GM23338 (cell line): Measurements from ENCODE around the gene TANGO2. TPM values are rescaled to one million over a fixed set of nuclear protein-coding genes. Genes with fewer than 3 reads are reported as not detected.

ENCODE experiments used
- ATAC-seq: fragments of 200-7000 bp; cut with Tn5 transposase; 3 replicates; pipeline ENCODE4 v1.9.1; 2020
- DNase-seq: peaks from one replicate; pipeline ENCODE4 v3.0.0-alpha.2; 2015; ENCODE audit warnings: low spot score
- H2AFZ ChIP-seq: fragments of 200-600 bp; sonication (generic); 2 replicates; pipeline ENCODE4 v1.8.0; 2016; ENCODE audit warnings: antibody characterized with exemption, mild to moderate bottlenecking, moderate library complexity
- H3F3A ChIP-seq: fragments of 200-600 bp; sonication (generic); replicated peaks from 2 replicates; pipeline ENCODE4 v1.8.0; 2017; ENCODE audit warnings: antibody characterized with exemption, mixed run types, low read depth
- H3K27ac ChIP-seq: fragments of 200-600 bp; sonication (generic); 2 replicates; pipeline ENCODE4 v1.6.1; 2016; ENCODE audit warnings: low read depth
- H3K27me3 ChIP-seq: fragments of 200-600 bp; sonication (generic); 2 replicates; pipeline ENCODE4 v1.8.0; 2016; ENCODE audit warnings: mild to moderate bottlenecking, mixed run types, moderate library complexity; ENCODE audit not compliant: insufficient read depth
- H3K36me3 ChIP-seq: fragments of 200-600 bp; sonication (generic); 2 replicates; pipeline ENCODE4 v1.8.0; 2016; ENCODE audit warnings: mild to moderate bottlenecking; ENCODE audit not compliant: insufficient read depth
- H3K4me1 ChIP-seq: fragments of 200-600 bp; sonication (generic); 2 replicates; pipeline ENCODE4 v1.8.0; 2016; ENCODE audit warnings: mild to moderate bottlenecking, moderate library complexity; ENCODE audit not compliant: insufficient read depth
- H3K4me2 ChIP-seq: fragments of 200-600 bp; sonication (generic); 2 replicates; pipeline ENCODE4 v1.7.1; 2017; ENCODE audit warnings: mixed run types
- H3K4me3 ChIP-seq: fragments of 200-600 bp; sonication (generic); 2 replicates; pipeline ENCODE4 v1.6.1; 2016; ENCODE audit warnings: mixed run types
- H3K79me2 ChIP-seq: fragments of 200-600 bp; sonication (generic); replicated peaks from 2 replicates; pipeline ENCODE4 v1.8.0; 2017; ENCODE audit warnings: mild to moderate bottlenecking; ENCODE audit not compliant: insufficient read depth
- H3K9me2 ChIP-seq: fragments of 200-600 bp; sonication (generic); 2 replicates; pipeline ENCODE4 v1.8.0; 2017; ENCODE audit not compliant: insufficient read depth
- H4K20me1 ChIP-seq: fragments of 200-600 bp; sonication (generic); replicated peaks from 2 replicates; pipeline ENCODE4 v1.8.0; 2017; ENCODE audit warnings: mild to moderate bottlenecking; ENCODE audit not compliant: insufficient read depth
- H3K27ac Mint-ChIP-seq: 2 replicates; pipeline ENCODE4 v1.8.0; 2020; ENCODE audit warnings: inconsistent platforms, mild to moderate bottlenecking, moderate library complexity, mixed read lengths
- H3K27me3 Mint-ChIP-seq: 3 replicates; pipeline ENCODE4 v1.8.0; 2022; ENCODE audit warnings: low read depth, mild to moderate bottlenecking, moderate library complexity, mixed read lengths, inconsistent platforms; ENCODE audit not compliant: insufficient read depth, poor library complexity
- H3K36me3 Mint-ChIP-seq: 3 replicates; pipeline ENCODE4 v1.8.0; 2021; ENCODE audit warnings: low read depth, mild to moderate bottlenecking, inconsistent platforms, moderate library complexity, mixed read lengths
- H3K4me1 Mint-ChIP-seq: 3 replicates; pipeline ENCODE4 v1.8.0; 2020; ENCODE audit warnings: mild to moderate bottlenecking, inconsistent platforms, mixed read lengths
- H3K4me3 Mint-ChIP-seq: 3 replicates; pipeline ENCODE4 v1.8.0; 2021; ENCODE audit warnings: moderate library complexity, mild to moderate bottlenecking, inconsistent platforms, mixed read lengths
- H3K9me3 Mint-ChIP-seq: 3 replicates; pipeline ENCODE4 v1.8.0; 2020; ENCODE audit warnings: moderate library complexity, mild to moderate bottlenecking, inconsistent platforms, mixed read lengths
- CREB1 ChIP-seq: fragments of 250-450 bp; sonication (Bioruptor Pico); IDR thresholded peaks from 2 replicates; pipeline ENCODE4 v1.5.0; 2020; ENCODE audit warnings: low read depth, mild to moderate bottlenecking, moderate library complexity
- EZH2 ChIP-seq: fragments of 200-600 bp; sonication (generic); IDR thresholded peaks from one replicate; pipeline ENCODE4 v1.8.0; 2017; ENCODE audit warnings: antibody characterized with exemption, mild to moderate bottlenecking, low read depth; ENCODE audit not compliant: unreplicated experiment
- EZH2phosphoT487 ChIP-seq: fragments of 200-600 bp; sonication (generic); IDR thresholded peaks from one replicate; pipeline ENCODE4 v1.8.1; 2018; ENCODE audit warnings: antibody characterized with exemption; ENCODE audit not compliant: unreplicated experiment
- NANOG ChIP-seq: IDR thresholded peaks from 2 replicates; pipeline ENCODE4 v1.6.1; 2016; ENCODE audit warnings: antibody characterized with exemption, borderline replicate concordance
- POLR2AphosphoS5 ChIP-seq: IDR thresholded peaks from 2 replicates; pipeline ENCODE4 v1.6.1; 2016; ENCODE audit warnings: antibody characterized with exemption, low read depth
- REST ChIP-seq: IDR thresholded peaks from one replicate; pipeline ENCODE4 v1.6.1; 2018; ENCODE audit warnings: antibody characterized with exemption; ENCODE audit not compliant: unreplicated experiment
- ZNF331 ChIP-seq: fragments of 250-450 bp; sonication (Bioruptor Pico); IDR thresholded peaks from 2 replicates; pipeline ENCODE4 v1.5.0; 2020; ENCODE audit warnings: low read depth, mild to moderate bottlenecking, moderate library complexity
- ZNF462 ChIP-seq: fragments of 250-450 bp; sonication (Bioruptor Pico); IDR thresholded peaks from 2 replicates; pipeline ENCODE4 v1.5.0; 2020; ENCODE audit warnings: mild to moderate bottlenecking, moderate library complexity
- polyA plus RNA-seq: library from polyadenylated mRNA; unstranded; fragments of >200 nt; fragmentation: Nextera tagmentation; extraction: Ambion mirVana; gene quantifications from 2 replicates; pipeline ENCODE4 v1.2.1, GENCODE V29; 2016
- total RNA-seq: library from RNA; depleted of rRNA; stranded (reverse); fragments of >200 nt; shearing (Covaris generic); gene quantifications from 2 replicates; pipeline ENCODE4 v1.2.3, GENCODE V29; 2014
- TF ChIP-seq, protein P1 (sequence below), 2 experiments: fragments of 200-600 bp in 1 of 2; sonication (generic) in 1 of 2; conservative IDR thresholded peaks; 2 replicates each; pipeline versions ENCODE4 v1.5.1 to v1.6.1; 2016 to 2017; ENCODE audit warnings: antibody characterized with exemption in 2 of 2, low read depth in 2 of 2, mild to moderate bottlenecking in 2 of 2, moderate library complexity in 1 of 2

Gene TANGO2
- total and polyA plus RNA-seq, 2 experiments from 2014 or later = 6.9 to 15.0 TPM

- Histone ChIP-seq H3K36me3 (no peaks in the 10 kb centered on the region), H3K4me1 (peaks cover 4% of the 10 kb centered on the region; the same call in 1 of the 2 replicates), H3F3A (no peaks in the 10 kb centered on the region), H2AFZ (no peak overlapping the region), H3K27me3 (peaks cover 13% of the 10 kb centered on the region), H3K4me2 (no peak overlapping the region), H3K79me2 (no peaks in the 10 kb centered on the region), H3K9me2 (no peaks in the 10 kb centered on the region), H4K20me1 (no peaks in the 10 kb centered on the region; the same call in 1 of the 2 replicates), H3K27ac (no peak overlapping the region), H3K4me3 (no peak overlapping the region)
- Mint-ChIP-seq H3K9me3 (no peaks in the 10 kb centered on the region), H3K4me1 (peaks cover 9% of the 10 kb centered on the region), H3K27ac (no peak overlapping the region), H3K36me3 (no peaks in the 10 kb centered on the region), H3K27me3 (peaks cover 19% of the 10 kb centered on the region), H3K4me3 (no peak overlapping the region)
- no peak for ATAC-seq
- no peak for DNase-seq
- TF ChIP-seq POLR2AphosphoS5 = no peak
Measured at GRCh38 chr22:20024225-20024624, 3.3 kb downstream of the TANGO2 start.

DNA sequence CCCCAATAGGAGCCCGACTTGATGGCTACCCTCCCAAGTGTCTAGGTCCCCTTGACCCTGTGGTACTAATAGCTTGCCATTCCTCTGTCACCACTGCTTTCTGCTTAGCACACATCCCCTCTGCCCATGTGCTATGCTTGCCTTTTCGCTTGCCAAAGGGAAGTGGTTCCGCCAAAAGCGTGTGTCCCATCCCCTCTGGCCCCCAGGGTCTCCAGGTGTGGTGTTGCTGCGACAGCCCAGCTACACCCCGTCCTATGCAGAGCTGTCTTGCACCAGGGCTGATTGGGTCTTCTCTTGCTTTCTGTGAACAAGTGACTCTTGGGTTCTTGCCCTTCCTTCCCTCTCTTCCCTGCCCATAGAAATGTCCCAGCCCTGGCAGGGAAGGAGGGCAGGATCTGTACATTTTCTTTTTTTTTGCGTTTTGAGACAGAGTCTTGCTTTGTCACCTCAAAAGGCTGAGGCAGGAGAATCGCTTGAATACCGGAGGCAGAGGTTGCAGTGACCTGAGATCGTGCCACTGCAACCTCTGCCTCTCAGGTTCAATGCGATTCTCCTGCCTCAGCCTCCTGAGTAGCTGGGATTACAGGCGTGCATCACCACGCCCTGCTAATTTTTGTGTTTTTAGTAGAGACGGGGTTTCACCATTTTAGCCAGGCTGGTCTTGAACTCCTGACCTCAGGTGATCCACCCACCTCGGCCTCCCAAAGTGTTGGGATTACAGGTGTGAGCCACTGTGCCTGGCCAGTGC lies 3.9 kb downstream of the TANGO2 start:
- ATAC-seq = no peak
- DNase-seq = no peak
- Histone ChIP-seq H3F3A (no peaks in the 10 kb centered on the region), H3K9me2 (no peaks in the 10 kb centered on the region), H3K36me3 (no peaks in the 10 kb centered on the region), H3K4me2 (no peak overlapping the region), H4K20me1 (no peaks in the 10 kb centered on the region; the same call in 1 of the 2 replicates), H3K4me1 (peaks cover 4% of the 10 kb centered on the region; the same call in 1 of the 2 replicates), H2AFZ (no peak overlapping the region), H3K4me3 (no peak overlapping the region), H3K27me3 (peaks cover 7% of the 10 kb centered on the region), H3K27ac (no peak overlapping the region), H3K79me2 (no peaks in the 10 kb centered on the region)
- H3K27ac Mint-ChIP-seq = no peak overlapping the region
- no peaks in the 10 kb centered on the region for H3K9me3 Mint-ChIP-seq
- TF ChIP-seq CREB1 = no peak
- no peak for TF ChIP-seq ZNF462 (CRISPR knock-in tag)
- no peak for TF ChIP-seq EZH2
- TF ChIP-seq REST = no peak
- TF ChIP-seq, protein P1, sequence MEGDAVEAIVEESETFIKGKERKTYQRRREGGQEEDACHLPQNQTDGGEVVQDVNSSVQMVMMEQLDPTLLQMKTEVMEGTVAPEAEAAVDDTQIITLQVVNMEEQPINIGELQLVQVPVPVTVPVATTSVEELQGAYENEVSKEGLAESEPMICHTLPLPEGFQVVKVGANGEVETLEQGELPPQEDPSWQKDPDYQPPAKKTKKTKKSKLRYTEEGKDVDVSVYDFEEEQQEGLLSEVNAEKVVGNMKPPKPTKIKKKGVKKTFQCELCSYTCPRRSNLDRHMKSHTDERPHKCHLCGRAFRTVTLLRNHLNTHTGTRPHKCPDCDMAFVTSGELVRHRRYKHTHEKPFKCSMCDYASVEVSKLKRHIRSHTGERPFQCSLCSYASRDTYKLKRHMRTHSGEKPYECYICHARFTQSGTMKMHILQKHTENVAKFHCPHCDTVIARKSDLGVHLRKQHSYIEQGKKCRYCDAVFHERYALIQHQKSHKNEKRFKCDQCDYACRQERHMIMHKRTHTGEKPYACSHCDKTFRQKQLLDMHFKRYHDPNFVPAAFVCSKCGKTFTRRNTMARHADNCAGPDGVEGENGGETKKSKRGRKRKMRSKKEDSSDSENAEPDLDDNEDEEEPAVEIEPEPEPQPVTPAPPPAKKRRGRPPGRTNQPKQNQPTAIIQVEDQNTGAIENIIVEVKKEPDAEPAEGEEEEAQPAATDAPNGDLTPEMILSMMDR (conservative IDR thresholded peaks at IDR 0.05; ENCODE audit: low read depth in 2 of 2) = no peak
- no peak for TF ChIP-seq ZNF331 (CRISPR knock-in tag)
- no peak for TF ChIP-seq NANOG
- no peak for TF ChIP-seq EZH2phosphoT487
- no peak overlapping the region for H3K4me3 Mint-ChIP-seq
- peaks cover 14% of the 10 kb centered on the region for H3K27me3 Mint-ChIP-seq
- H3K36me3 Mint-ChIP-seq = no peaks in the 10 kb centered on the region
- peaks cover 9% of the 10 kb centered on the region for H3K4me1 Mint-ChIP-seq
